PC-9 (cell line): Measurements from ENCODE around the gene AOC3. TPM values are rescaled to one million over a fixed set of nuclear protein-coding genes. Genes with fewer than 3 reads are reported as not detected.

Experiments
- BruUV-seq: library from RNA; stranded (reverse); fragments of 400-500 nt; replicated peaks from 2 replicates; lab custom pipeline; 2021; lab: Mats Ljungman, UMichigan
- CTCF ChIA-PET: fragments of 300-600 bp; sonication (Branson Sonifier 250); formaldehyde crosslinking; loops from one replicate; lab custom pipeline; 2022; ENCODE audit warnings: antibody characterized with exemption; lab: Charles Lee
- POLR2A ChIA-PET: fragments of 300-600 bp; sonication (Branson Sonifier 250); formaldehyde crosslinking; loops from one replicate; lab custom pipeline; 2022; ENCODE audit warnings: antibody characterized with exemption; ENCODE audit not compliant: unreplicated experiment; lab: Charles Lee
- DNase-seq, 2 experiments: peaks; one replicate each; pipeline versions ENCODE4 v3.0.0 to v3.0.0-alpha.2; 2015 to 2022; ENCODE audit warnings: mixed read lengths in 1 of 2
- H2AFZ ChIP-seq: fragments of 200-600 bp; sonication (generic); 2 replicates; pipeline ENCODE4 v1.8.1; 2017; ENCODE audit warnings: antibody characterized with exemption
- H3F3A ChIP-seq: fragments of 200-600 bp; sonication (generic); 2 replicates; pipeline ENCODE4 v1.8.1; 2017; ENCODE audit warnings: antibody characterized with exemption, mild to moderate bottlenecking, low read depth; ENCODE audit not compliant: insufficient read depth
- H3K27ac ChIP-seq: fragments of 200-600 bp; sonication (generic); 2 replicates; pipeline ENCODE4 v1.6.1; 2016; ENCODE audit warnings: mixed run types
- H3K27me3 ChIP-seq: fragments of 200-600 bp; sonication (generic); 2 replicates; pipeline ENCODE4 v1.6.1; 2016; ENCODE audit warnings: low read depth, mixed run types; ENCODE audit not compliant: insufficient read depth
- H3K36me3 ChIP-seq: fragments of 200-600 bp; sonication (generic); 2 replicates; pipeline ENCODE4 v1.6.1; 2016; ENCODE audit warnings: low read depth, mixed run types
- H3K4me1 ChIP-seq: fragments of 200-600 bp; sonication (generic); replicated peaks from 2 replicates; pipeline ENCODE4 v1.6.1; 2016; ENCODE audit warnings: mixed run types; ENCODE audit not compliant: insufficient read depth
- H3K4me2 ChIP-seq: fragments of 200-600 bp; sonication (generic); 2 replicates; pipeline ENCODE4 v1.6.1; 2017; ENCODE audit warnings: mixed run types
- H3K4me3 ChIP-seq: fragments of 200-600 bp; sonication (generic); 2 replicates; pipeline ENCODE4 v1.6.1; 2016; ENCODE audit warnings: mixed run types
- H3K79me2 ChIP-seq: fragments of 200-600 bp; sonication (generic); 2 replicates; pipeline ENCODE4 v1.6.1; 2017; ENCODE audit warnings: low read depth, mixed run types
- H3K9me2 ChIP-seq: fragments of 200-600 bp; sonication (generic); 2 replicates; pipeline ENCODE4 v1.8.1; 2017; ENCODE audit warnings: mild to moderate bottlenecking; ENCODE audit not compliant: insufficient read depth
- H3K9me3 ChIP-seq: fragments of 200-600 bp; sonication (generic); 2 replicates; pipeline ENCODE4 v1.8.1; 2016; ENCODE audit warnings: low read depth; ENCODE audit not compliant: insufficient read depth
- H4K20me1 ChIP-seq: fragments of 200-600 bp; sonication (generic); 2 replicates; pipeline ENCODE4 v1.8.1; 2017; ENCODE audit not compliant: insufficient read depth
- CTCF ChIP-seq: fragments of 200-600 bp; sonication (generic); conservative IDR thresholded peaks from 2 replicates; pipeline ENCODE4 v1.6.1; 2017; ENCODE audit warnings: mixed run types, antibody characterized with exemption, mild to moderate bottlenecking, moderate library complexity
- EZH2 ChIP-seq: fragments of 200-600 bp; sonication (generic); IDR thresholded peaks from 2 replicates; pipeline ENCODE4 v1.8.0; 2017; ENCODE audit warnings: antibody characterized with exemption, low read depth
- intact Hi-C: fragments of 100-400 bp; cut with micrococcal nuclease; formaldehyde crosslinking; loops from one replicate; pipeline ENCODE4 v1.10.0; 2022; ENCODE audit not compliant: unreplicated experiment
- total RNA-seq: library from RNA; stranded (reverse); gene quantifications from 2 replicates; pipeline ENCODE4 v1.2.3, GENCODE V29; 2021

AOC3 gene
- total RNA-seq, 1 experiment from 2014 or later = 0.98 TPM

- Histone ChIP-seq H3K4me2 (peak overlapping the region; percentile 90), H3K36me3 (peaks cover 13% of the 10 kb centered on the region; the same call in 1 of the 2 replicates), H3K4me1 (peaks cover 16% of the 10 kb centered on the region), H3K27me3 (0 out of 2 replicates have a peak, but pooled peaks cover 4% of the 10 kb centered on the region), H3K27ac (peak overlapping the region; percentile 77), H3K4me3 (peak overlapping the region; percentile 93), H3F3A (peaks cover 11% of the 10 kb centered on the region; the same call in 1 of the 2 replicates), H4K20me1 (no peaks in the 10 kb centered on the region), H3K9me3 (no peaks in the 10 kb centered on the region), H3K9me2 (no peaks in the 10 kb centered on the region), H3K79me2 (peaks cover 40% of the 10 kb centered on the region), H2AFZ (peak overlapping the region; percentile 96)
- DNase-seq = no peak
- no TSS peak for BruUV-seq
- ChIA-PET POLR2A (interaction anchor here (0.5 to 0.7 kb wide), 3 partner anchors 180 to 657 kb away, joined by 3 to 6 read pairs (median 3); no protein-coding TSS in a partner anchor), CTCF (interaction anchor here (0.6 kb wide), 1 partner anchor 93 kb away, joined by 3 read pairs; no protein-coding TSS in a partner anchor)
- no peak for TF ChIP-seq EZH2
- no peak for TF ChIP-seq CTCF
- intact Hi-C loops = loop anchor here (5.0 kb wide), 1 partner anchor 650 kb away; the partner anchor contains the start of gene DHX8
Observed at GRCh38 chr17:42832213-42832933, 18.6 kb upstream of the AOC3 start.

- H3K9me3 ChIP-seq = no peaks in the 10 kb centered on the region
- no peaks in the 10 kb centered on the region for H3K9me2 ChIP-seq
- TSS peak; percentile 92 for BruUV-seq
- POLR2A ChIA-PET = interaction anchor here (0.5 to 0.7 kb wide), 2 partner anchors 181 to 214 kb away, joined by 3 to 6 read pairs; no protein-coding TSS in a partner anchor
- H3K27me3 ChIP-seq = no peaks in the 10 kb centered on the region
- CTCF ChIA-PET = no interaction called here
- peak within 1 kb of the TSS; percentile 93 for H3K4me3 ChIP-seq
- H2AFZ ChIP-seq = peak within 1 kb of the TSS; percentile 96
- peaks cover 14% of the 10 kb centered on the region; the same call in 1 of the 2 replicates for H3K36me3 ChIP-seq
- H3K79me2 ChIP-seq = peaks cover 44% of the 10 kb centered on the region
- TF ChIP-seq CTCF (no peak), EZH2 (no peak)
- DNase-seq = peak; percentile 80
- H3K4me2 ChIP-seq = peak within 1 kb of the TSS; percentile 90
- no peaks in the 10 kb centered on the region; the same call in 1 of the 2 replicates for H4K20me1 ChIP-seq
- H3F3A ChIP-seq = peaks cover 18% of the 10 kb centered on the region; the same call in 1 of the 2 replicates
- H3K4me1 ChIP-seq = peaks cover 16% of the 10 kb centered on the region
- peak within 1 kb of the TSS; percentile 77 for H3K27ac ChIP-seq
- intact Hi-C loops = loop anchor here (5.0 kb wide), 1 partner anchor 649 kb away; the partner anchor contains the start of gene DHX8
Observed at GRCh38 chr17:42832934-42833766, 17.8 kb upstream of the AOC3 start, which contains the start of gene PSME3. PSME3 (plus strand) TSS chr17:42833397; CDS start chr17:42833632, 235 bp downstream.
